ENCODE results near the gene FBXO45. TPM values are rescaled to one million over a fixed set of nuclear protein-coding genes. Genes with fewer than 3 reads are reported as not detected.
"Not testable (repeated sequence)": the region's sequence is repeated elsewhere in the genome, so short reads cannot be mapped to it uniquely, and the experiment has no call there.

FBXO45 gene
- total and polyA plus RNA-seq, 2 experiments from 2014 or later = 6.8 to 12.2 TPM

DNA sequence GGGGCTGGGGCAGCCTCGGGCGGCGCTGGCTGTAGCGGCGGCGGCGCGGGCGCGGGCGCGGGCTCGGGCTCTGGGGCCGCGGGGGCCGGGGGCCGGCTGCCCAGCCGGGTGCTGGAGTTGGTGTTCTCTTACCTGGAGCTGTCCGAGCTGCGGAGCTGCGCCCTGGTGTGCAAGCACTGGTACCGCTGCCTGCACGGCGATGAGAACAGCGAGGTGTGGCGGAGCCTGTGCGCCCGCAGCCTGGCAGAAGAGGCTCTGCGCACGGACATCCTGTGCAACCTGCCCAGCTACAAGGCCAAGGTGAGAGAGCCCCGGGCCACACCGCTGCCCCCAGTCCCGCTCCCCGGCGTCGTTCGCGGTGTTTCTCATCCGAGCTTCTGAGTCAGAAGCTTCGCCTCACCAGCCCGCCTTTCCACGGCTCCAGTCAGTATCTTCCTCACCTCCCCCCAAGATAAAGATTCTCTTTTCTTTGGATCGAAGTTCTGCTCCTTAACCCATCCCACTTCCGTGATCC is 600 bp downstream of the FBXO45 start:
- Histone ChIP-seq H2AFZ (peak overlapping the region; percentile 38), H3K79me2 (peaks cover 64% of the 10 kb centered on the region), H3K4me2 (peak overlapping the region; percentile 91), H3K27ac (peak overlapping the region; percentile 67), H3K4me3 (peak overlapping the region; percentile 51), H3K27me3 (no peaks in the 10 kb centered on the region), H3K9me2 (replicated peaks; ENCODE audit: insufficient read depth) (no peaks in the 10 kb centered on the region), H3K9me3 (ENCODE audit: low read depth) (no peaks in the 10 kb centered on the region), H3K36me3 (replicated peaks; ENCODE audit: insufficient read depth, low read depth) (no peaks in the 10 kb centered on the region), H4K20me1 (ENCODE audit: insufficient read depth, poor library complexity, severe bottlenecking) (no peaks in the 10 kb centered on the region), H3K4me1 (ENCODE audit: insufficient read depth) (peaks cover 9% of the 10 kb centered on the region)
- WGBS (ENCODE audit: low lambda C conversion rate, missing lambda C conversion rate) = 0% methylated on average over 22 of the region's 44 CpGs
- peak; percentile 75 for DNase-seq (ENCODE audit: low spot score)
- TF ChIP-seq, protein P1, sequence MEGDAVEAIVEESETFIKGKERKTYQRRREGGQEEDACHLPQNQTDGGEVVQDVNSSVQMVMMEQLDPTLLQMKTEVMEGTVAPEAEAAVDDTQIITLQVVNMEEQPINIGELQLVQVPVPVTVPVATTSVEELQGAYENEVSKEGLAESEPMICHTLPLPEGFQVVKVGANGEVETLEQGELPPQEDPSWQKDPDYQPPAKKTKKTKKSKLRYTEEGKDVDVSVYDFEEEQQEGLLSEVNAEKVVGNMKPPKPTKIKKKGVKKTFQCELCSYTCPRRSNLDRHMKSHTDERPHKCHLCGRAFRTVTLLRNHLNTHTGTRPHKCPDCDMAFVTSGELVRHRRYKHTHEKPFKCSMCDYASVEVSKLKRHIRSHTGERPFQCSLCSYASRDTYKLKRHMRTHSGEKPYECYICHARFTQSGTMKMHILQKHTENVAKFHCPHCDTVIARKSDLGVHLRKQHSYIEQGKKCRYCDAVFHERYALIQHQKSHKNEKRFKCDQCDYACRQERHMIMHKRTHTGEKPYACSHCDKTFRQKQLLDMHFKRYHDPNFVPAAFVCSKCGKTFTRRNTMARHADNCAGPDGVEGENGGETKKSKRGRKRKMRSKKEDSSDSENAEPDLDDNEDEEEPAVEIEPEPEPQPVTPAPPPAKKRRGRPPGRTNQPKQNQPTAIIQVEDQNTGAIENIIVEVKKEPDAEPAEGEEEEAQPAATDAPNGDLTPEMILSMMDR (IDR thresholded peaks at IDR 0.05; ENCODE audit: poor library complexity) = peak; percentile 4
- no peak for TF ChIP-seq EZH2phosphoT487 (IDR thresholded peaks at IDR 0.05; ENCODE audit: low read depth, severe bottlenecking, unreplicated experiment)

DNA sequence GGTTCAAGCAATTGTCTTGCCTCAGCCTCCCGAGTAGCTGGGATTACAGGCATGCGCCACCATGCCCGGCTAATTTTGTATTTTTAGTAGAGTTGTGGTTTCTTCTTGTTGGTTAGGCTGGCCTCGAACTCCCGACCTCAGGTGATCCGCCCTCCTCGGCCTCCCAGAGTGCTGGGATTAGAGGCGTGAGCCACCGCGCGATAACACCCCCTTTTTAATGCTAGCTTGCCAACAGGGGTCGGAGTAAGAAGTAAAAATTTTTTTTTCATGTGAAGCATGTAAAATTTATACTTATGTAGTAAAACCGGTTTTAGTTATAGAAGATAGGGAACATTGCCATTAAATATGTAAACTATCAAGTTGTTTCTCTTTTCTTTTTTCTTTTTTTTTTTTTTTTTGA is 1.9 kb downstream of the FBXO45 start:
- not testable (repeated sequence) for H3K4me1 ChIP-seq (ENCODE audit: insufficient read depth); H3K36me3 ChIP-seq (replicated peaks; ENCODE audit: insufficient read depth, low read depth); DNase-seq (ENCODE audit: low spot score); H2AFZ ChIP-seq; H3K9me3 ChIP-seq (ENCODE audit: low read depth); H3K9me2 ChIP-seq (replicated peaks; ENCODE audit: insufficient read depth); H3K27me3 ChIP-seq; H4K20me1 ChIP-seq (ENCODE audit: insufficient read depth, poor library complexity, severe bottlenecking); H3K27ac ChIP-seq; H3K4me3 ChIP-seq
- 96% methylated on average over 13 of the region's 13 CpGs for WGBS (ENCODE audit: low lambda C conversion rate, missing lambda C conversion rate)
- peaks cover 77% of the 10 kb centered on the region for H3K79me2 ChIP-seq
- peak overlapping the region; percentile 91 for H3K4me2 ChIP-seq

DNA sequence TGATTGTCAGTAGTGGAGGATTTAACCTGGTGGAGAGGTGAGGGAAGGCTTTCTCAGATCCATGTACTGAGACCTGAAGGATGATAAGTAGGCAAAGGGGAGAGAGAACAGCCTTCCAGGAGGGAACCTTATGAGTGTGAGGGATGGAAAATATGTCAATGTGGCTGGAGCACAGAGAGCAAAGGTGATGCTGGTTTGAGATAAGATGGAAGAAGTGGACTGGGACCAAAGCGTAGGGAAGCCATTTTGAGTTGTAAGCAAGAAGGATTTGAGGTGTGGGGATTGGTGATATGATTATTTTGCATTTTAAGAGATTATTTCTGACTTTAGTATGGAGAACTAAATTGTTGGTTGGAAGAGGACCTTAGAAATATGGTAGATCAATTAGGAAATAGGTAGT is 3.9 kb downstream of the FBXO45 start:
- TF ChIP-seq, protein P1 (IDR thresholded peaks at IDR 0.05; ENCODE audit: poor library complexity) = no peak
- no peak for TF ChIP-seq EZH2 (IDR thresholded peaks at IDR 0.05; ENCODE audit: borderline replicate concordance)
- no peak for TF ChIP-seq EZH2phosphoT487 (IDR thresholded peaks at IDR 0.05; ENCODE audit: low read depth, severe bottlenecking, unreplicated experiment)
- no peak overlapping the region for H3K4me2 ChIP-seq
- no peak overlapping the region for H2AFZ ChIP-seq
- no peak for DNase-seq (ENCODE audit: low spot score)
- peaks cover 9% of the 10 kb centered on the region for H3K4me1 ChIP-seq (ENCODE audit: insufficient read depth)
- H3K27ac ChIP-seq = no peak overlapping the region
- H4K20me1 ChIP-seq (ENCODE audit: insufficient read depth, poor library complexity, severe bottlenecking) = no peaks in the 10 kb centered on the region
- H3K4me3 ChIP-seq = no peak overlapping the region
- WGBS (ENCODE audit: low lambda C conversion rate, missing lambda C conversion rate) = 40% methylated on average over 1 of the region's 1 CpG
- no peaks in the 10 kb centered on the region for H3K9me2 ChIP-seq (replicated peaks; ENCODE audit: insufficient read depth)
- H3K9me3 ChIP-seq (ENCODE audit: low read depth) = no peaks in the 10 kb centered on the region
- H3K79me2 ChIP-seq = peaks cover 79% of the 10 kb centered on the region
- H3K27me3 ChIP-seq = no peaks in the 10 kb centered on the region
- no peaks in the 10 kb centered on the region for H3K36me3 ChIP-seq (replicated peaks; ENCODE audit: insufficient read depth, low read depth)

DNA sequence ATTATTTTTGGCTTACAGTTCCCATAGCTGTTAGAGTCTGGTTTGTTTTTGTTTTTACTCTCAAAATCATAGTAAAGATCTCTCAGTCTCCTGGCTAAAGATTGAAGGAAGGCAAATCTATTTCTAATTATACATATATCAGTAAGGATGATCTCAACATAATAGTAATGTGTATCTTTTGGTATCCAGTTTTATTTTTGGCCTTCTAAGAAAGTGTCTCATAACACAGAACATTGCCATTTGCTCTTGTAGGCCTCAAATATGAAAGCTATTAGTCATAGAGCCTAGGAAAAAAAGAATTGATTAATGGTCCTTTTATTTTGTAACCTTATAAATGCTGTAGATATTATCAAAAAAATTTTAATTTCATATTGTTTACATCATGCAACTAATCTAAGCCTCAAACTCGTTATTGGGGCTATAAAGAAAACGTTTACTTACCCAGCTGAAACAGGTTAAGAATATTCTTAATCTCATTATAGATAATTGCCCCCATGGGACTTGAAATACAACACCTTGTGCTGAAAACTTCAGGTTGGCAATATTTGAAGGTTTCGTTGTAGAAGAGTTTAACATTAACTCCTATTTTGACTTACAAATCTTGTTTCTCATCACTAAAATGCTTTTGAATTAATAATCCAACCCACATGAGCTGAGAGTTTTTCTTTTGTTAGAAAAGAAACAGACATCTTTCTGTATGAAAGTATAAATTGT is 16.7 kb downstream of the FBXO45 start:
- Histone ChIP-seq H2AFZ (no peak overlapping the region), H3K9me2 (replicated peaks; ENCODE audit: insufficient read depth) (no peaks in the 10 kb centered on the region), H3K27me3 (no peaks in the 10 kb centered on the region), H3K9me3 (ENCODE audit: low read depth) (no peaks in the 10 kb centered on the region), H3K4me2 (no peak overlapping the region), H3K4me3 (no peak overlapping the region), H3K79me2 (peaks cover 6% of the 10 kb centered on the region), H4K20me1 (ENCODE audit: insufficient read depth, poor library complexity, severe bottlenecking) (no peaks in the 10 kb centered on the region), H3K36me3 (replicated peaks; ENCODE audit: insufficient read depth, low read depth) (no peaks in the 10 kb centered on the region), H3K27ac (no peak overlapping the region), H3K4me1 (ENCODE audit: insufficient read depth) (no peaks in the 10 kb centered on the region)
- no peak for TF ChIP-seq EZH2phosphoT487 (IDR thresholded peaks at IDR 0.05; ENCODE audit: low read depth, severe bottlenecking, unreplicated experiment)
- TF ChIP-seq, protein P1 (IDR thresholded peaks at IDR 0.05; ENCODE audit: poor library complexity) = no peak
- no peak for TF ChIP-seq EZH2 (IDR thresholded peaks at IDR 0.05; ENCODE audit: borderline replicate concordance)
- WGBS (ENCODE audit: low lambda C conversion rate, missing lambda C conversion rate) = 91% methylated on average over 3 of the region's 3 CpGs
- DNase-seq (ENCODE audit: low spot score) = no peak
